HG03095 (cell line): ENCODE data around the gene DNA2.
"Not testable (repeated sequence)": the region's sequence is repeated elsewhere in the genome, so short reads cannot be mapped to it uniquely, and the experiment has no call there.

Experiments
- ATAC-seq: cut with Tn5 transposase; IDR thresholded peaks from one replicate; pipeline ENCODE4 v1.9.1; 2021; ENCODE audit warnings: moderate library complexity; ENCODE audit not compliant: unreplicated experiment

Gene DNA2

DNA sequence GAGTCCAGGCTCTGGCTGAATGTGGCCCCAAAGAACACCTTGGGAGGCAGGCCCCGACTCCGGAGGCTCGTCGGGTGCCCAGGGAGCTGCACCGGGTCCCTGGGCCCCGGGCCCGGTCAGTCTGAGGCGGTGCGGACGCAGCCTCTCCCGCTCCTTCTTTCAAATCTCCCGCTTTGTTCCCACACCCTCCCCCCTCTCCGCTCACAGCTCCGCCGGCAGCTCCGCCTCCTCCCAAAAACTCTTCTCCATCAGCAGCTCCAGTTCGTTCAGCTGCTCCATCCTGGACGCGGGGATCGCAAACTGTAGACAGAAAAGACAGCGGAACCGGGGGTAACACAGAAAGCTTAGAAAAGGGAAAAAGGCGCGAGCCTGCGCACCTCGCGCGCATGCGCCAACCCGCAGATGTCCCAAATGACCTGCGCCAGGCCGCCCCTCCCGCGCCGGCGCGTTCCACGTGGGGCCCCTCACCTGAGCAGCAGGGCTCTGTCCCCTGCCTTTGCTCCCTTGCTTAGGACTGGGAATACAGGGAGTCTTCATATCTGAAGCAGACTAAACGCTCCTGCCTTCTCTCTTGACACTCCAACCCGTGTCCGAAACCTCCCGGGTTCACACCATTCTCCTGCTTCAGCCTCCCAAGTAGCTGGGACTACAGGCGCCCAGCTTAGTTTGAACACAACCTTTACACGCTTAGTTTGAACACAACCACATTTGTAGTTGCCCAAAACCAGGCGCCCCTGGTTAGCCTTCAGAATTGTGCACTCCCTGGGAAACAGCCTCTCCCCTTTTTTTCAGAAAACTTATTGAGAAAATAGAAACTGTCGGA lies at the start of gene DNA2:
Gene DNA2, minus strand, starts transcription at position 388 of the 823 bp plus-strand sequence. Its CDS starts 109 bp downstream, at position 279.
- peak; percentile 88 for ATAC-seq

DNA sequence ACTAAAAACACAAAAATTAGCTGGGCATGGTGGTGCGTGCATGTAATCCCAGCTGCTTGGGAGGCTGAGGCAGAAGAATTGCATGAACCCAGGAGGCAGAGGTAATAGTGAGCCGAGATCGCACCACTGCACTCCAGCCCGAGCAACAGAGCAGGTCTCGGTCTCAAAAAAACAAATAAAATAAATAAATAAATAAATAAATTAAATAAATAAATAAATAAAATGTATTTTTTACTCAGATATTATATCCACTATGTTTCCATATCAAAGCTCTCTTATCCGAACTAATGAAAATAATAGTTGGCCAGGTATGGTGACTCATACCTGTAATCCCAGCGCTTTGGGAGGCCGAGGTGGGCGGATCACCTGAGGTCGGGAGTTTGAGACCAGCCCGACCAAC lies 46.8 kb upstream of the DNA2 start:
- not testable (repeated sequence) for ATAC-seq

- ATAC-seq: no peak
Measured at GRCh38 chr10:68517188-68517587, 45.4 kb upstream of the DNA2 start.

DNA sequence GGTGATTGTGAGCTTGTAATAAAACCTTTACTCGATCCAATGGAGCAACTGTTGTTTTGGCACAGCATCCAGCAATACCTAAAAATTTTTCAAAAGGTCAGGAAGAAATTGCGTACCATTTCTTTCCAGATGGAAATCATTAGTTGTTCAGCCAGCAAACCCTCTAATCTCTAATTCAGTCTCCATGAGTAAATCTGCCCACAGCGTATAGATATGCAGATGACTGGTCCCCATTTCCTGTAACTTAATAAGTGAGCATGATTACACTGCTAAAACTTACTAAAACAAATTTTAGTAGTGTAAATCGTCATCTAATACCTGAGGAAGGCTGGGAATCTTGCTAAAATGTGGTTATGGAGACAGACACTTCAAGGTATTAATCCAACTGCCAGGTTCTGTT lies 45.0 kb upstream of the DNA2 start:
- ATAC-seq: no peak

DNA sequence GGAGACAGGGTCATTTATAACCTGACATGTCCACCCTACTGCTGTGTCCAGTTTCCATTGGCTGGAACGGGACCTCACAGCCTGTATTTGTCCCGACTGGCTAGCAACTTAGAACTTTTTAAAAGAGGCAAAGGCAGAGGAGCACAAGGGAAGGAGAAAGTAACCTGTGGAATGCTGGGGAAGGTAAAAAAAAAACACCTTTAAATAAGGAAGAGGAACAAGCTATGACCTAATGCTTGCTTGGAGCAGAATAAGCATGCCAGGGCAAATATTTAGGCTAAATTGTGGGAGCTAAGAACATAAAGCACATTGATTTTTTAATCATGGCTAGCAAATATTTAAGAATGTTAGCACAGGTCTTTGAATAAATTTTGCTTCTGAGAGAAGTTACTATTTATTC lies 44.4 kb upstream of the DNA2 start:
- ATAC-seq: not testable (repeated sequence)

DNA sequence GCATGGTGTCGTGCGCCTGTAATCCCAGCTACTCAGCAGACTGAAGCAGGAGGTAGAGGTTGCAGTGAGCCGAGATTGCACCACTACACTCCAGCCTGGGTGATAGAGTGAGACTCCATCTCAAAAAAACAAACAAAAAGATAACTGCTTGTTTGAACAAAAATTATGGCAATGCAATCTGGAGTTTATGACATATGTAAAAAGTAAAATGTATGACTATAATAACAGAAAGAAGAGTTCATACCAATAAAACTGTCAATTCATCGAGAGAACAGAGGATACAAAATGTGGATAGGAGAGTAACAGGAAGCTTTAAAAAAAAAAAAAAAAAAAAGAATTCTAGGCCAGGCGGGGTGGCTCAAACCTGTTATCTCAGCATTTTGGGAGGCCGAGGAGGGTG lies 36.3 kb upstream of the DNA2 start:
- ATAC-seq: no peak

GRCh38 chr10:68506411-68506810 lies 34.6 kb upstream of the DNA2 start:
- ATAC-seq: no peak

DNA sequence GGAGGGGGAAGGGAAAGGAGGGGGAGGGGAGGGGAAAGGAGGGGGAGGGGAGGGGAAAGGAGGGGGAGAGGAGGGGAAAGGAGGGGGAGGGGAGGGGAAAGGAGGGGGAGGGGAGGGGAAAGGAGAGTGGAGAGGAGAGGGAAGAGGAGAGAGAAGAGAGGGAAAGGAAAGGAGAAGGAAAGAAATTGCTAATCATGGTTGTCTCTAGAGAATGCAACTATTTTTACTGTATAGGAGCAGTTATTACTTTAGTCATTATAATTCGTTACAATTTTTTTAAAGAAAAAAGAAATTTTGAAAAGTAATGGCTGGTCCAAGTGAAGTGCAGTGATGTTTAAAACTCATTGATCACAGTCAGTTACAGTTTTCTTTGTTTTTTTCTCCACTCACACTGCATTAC lies 31.1 kb upstream of the DNA2 start:
- no peak for ATAC-seq

DNA sequence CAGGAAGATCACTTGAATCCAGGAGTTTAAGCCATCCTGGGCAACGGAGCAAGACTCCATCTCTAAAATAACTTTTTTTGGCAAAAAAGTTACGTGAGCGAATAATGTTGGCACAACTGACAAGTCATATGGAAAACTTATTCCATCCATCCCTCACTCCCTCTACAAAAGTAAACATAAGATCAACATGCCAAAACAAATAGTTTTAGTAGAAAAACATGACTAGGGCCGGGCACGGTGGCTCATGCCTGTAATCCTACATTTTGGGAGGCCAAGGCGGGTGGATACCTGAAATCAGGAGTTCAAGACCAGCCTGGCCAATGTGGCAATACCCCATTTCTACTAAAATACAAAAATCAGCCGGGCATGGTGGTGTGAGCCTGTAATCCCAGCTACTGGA lies 29.9 kb upstream of the DNA2 start:
- ATAC-seq: no peak

- no peak for ATAC-seq
Measured at GRCh38 chr10:68499544-68499943, 27.8 kb upstream of the DNA2 start.

- no peak for ATAC-seq
Measured at GRCh38 chr10:68496072-68496471, 24.3 kb upstream of the DNA2 start.

DNA sequence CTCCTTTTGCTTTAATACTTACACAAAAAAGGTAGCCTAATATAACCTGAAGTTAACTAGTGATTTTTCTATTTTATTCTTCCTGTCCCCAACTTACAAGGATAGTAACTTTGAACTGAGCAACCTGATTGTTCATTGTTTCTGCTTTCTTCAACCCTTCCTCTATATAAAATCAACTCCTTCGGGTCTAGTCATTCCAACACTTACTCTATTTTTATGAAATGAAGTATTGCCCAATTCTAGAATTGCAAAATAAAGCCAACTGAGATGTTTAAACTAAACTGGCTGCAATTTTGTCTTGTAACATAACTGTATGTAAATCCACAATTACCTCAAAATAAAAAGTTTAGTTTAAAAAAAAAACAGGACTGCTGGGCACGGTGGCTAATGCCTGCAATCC lies 20.3 kb upstream of the DNA2 start:
- ATAC-seq: no peak

GRCh38 chr10:68489919-68490318 lies 18.1 kb upstream of the DNA2 start:
- ATAC-seq: no peak

DNA sequence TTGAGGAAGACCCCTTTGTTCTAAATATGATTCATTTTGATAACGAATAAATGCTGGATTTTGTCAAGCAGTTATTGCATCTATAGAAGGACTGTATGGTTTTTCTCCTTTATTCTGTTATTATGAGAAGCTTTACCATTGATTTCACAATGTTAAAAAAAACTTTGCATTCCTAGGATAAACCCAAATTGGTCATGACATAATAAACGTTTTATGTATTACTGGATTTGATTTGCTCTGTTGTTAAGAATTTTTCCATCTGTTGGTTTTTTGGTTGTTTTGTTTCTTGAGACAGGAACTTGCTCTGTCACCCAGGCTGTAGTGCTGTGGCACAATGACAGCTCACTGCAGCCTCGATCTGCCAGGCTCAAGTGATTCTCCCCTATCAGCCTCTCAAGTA lies 2.2 kb upstream of the DNA2 start:
- ATAC-seq: no peak

DNA sequence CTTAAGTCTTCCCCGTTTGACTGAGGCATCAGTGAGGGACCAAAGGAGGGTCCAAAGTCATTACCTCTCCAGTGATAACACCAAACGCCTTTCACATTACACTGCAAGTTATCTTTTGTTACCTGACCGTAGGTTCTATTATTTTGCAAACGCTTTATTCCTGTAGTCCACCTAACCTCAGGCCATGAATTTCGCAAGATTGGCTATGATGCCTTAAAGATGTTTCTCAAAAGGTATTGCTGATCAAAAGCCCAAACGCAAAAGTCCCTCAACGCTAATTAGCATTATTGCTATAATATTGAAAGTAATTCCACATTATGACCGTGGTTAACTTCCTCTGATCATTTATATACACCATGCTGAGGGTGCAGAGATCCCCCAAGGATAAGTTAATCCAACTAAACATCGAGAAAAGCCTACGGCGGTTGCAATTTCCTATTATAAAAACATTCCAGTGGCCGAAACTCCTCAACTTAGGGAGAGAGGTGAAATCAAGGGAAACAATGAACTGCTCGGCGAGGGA lies 649 bp downstream of the DNA2 start:
- no peak for ATAC-seq

GRCh38 chr10:68470300-68470699 lies 1.5 kb downstream of the DNA2 start:
- no peak for ATAC-seq

- ATAC-seq: no peak
Measured at GRCh38 chr10:68469838-68470237, 1.9 kb downstream of the DNA2 start.

DNA sequence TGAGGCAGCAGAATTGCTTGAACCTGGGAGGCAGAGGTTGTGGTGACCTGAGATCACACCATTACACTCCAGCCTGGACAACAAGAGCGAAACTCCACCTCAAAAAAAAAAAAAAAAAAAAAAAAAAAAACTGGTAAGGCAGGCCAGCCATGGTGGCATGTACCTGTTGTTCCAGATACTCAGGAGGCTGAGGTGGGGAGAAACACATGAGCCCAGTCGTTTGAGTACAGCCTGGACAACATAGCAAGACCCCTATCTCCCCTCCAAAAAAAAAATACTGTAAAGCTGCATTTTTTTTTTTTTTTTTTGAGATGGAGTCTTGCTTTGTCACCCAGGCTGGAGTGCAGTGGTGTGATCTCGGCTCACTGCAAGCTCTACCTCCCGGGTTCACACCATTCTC lies 7.0 kb downstream of the DNA2 start:
- not testable (repeated sequence) for ATAC-seq

DNA sequence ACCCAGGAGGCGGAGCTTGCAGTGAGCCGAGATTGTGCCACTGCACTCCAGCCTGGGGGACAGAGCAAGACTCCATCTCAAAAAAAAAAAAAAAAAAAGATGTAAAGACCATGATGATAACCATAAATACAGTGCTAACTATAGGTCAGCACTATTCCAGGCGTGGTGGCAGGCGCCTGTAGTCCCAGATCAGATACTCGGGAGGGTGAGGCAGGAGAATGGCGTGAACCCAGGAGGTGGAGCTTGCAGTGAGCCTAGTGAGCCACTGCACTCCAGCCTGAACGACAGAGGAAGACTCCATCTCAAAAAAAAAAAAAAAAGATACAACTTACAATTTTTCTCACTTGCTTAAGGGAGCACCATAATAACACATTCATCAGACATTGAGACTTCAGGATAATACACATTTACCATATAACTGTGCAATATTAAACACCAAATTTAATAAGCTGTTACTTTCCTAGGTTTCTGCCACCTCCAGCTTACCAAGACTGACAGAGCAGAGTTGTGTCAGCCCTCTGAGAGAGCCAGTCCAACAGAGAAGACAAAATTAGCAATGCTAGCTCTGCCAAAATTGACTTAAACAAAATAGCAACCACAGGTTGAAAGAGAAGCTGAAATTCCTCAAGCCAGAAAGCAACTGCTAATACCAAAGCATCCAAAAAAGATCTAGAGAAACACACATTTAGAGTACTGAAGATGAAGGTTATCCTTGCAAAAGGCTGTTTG lies 8.2 kb downstream of the DNA2 start:
- ATAC-seq: no peak

GRCh38 chr10:68462536-68462935 lies 9.2 kb downstream of the DNA2 start:
- ATAC-seq: no peak

- no peak for ATAC-seq
Measured at GRCh38 chr10:68461032-68461431, 10.7 kb downstream of the DNA2 start.

DNA sequence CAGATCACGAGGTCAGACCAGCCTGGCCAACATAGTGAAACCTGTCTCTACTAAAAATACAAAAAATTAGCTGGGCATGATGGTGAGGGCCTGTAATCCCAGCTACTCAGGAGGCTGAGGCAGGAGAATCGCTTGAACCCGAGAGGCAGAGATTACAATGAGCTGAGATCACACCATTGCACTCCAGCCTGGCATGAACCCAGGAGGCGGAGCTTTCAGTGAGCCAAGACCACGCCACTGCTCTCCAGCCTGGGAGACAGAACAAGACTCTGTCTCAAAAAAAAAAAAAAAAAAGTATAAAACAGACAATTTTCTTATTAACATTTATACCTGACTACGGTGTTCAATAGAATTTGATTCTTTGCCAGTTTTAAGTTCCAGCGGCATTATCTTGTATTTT lies 22.1 kb downstream of the DNA2 start:
- ATAC-seq: not testable (repeated sequence)
